Cardiac fibroblast (primary cell): Measurements from ENCODE around the gene PNPO.

Source experiments
- DNase-seq, 2 donors: peaks; one replicate each; pipeline versions ENCODE4 v3.0.0 to v3.0.0-alpha.2; 2010; ENCODE audit warnings: low read depth in 2 of 2
- H3K4me3 ChIP-seq, 2 donors: replicated peaks in 1 of 2; 1 replicate in 1 of 2; 2 replicates in 1 of 2; pipeline ENCODE4 v1.5.1; 2011; ENCODE audit warnings: low read depth in 2 of 2, low read length in 2 of 2, mild to moderate bottlenecking in 2 of 2, moderate library complexity in 1 of 2
- TF ChIP-seq, protein P1 (sequence below): IDR thresholded peaks from one replicate; pipeline ENCODE4 v1.5.1; 2011; ENCODE audit warnings: low read depth, mild to moderate bottlenecking, low read length, inconsistent platforms

The PNPO gene

DNA sequence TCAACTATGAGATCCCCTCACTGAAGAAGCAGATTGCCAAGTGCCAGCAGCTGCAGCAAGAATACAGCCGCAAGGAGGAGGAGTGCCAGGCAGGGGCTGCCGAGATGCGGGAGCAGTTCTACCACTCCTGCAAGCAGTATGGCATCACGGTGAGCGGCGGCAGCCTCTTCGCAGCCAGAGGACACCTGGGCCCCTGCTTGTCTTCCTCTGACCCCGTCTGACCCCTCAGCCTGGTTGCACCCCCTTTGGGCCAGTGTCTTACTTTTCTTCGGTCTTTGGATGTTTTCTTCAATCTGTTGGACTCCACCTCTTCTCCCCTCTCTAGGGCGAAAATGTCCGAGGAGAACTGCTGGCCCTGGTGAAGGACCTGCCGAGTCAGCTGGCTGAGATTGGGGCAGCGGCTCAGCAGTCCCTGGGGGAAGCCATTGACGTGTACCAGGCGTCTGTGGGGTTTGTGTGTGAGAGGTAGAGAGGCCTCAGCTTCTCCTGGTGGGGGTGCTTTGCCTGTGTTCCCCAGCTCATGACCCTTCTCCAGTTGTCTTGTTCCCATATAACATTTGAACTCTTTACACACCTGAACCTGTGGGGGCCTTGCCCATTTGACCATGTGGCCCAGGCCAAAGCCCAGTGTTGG, 33.9 kb downstream of the PNPO start:
- no peak overlapping the region for H3K4me3 ChIP-seq
- TF ChIP-seq, protein P1, sequence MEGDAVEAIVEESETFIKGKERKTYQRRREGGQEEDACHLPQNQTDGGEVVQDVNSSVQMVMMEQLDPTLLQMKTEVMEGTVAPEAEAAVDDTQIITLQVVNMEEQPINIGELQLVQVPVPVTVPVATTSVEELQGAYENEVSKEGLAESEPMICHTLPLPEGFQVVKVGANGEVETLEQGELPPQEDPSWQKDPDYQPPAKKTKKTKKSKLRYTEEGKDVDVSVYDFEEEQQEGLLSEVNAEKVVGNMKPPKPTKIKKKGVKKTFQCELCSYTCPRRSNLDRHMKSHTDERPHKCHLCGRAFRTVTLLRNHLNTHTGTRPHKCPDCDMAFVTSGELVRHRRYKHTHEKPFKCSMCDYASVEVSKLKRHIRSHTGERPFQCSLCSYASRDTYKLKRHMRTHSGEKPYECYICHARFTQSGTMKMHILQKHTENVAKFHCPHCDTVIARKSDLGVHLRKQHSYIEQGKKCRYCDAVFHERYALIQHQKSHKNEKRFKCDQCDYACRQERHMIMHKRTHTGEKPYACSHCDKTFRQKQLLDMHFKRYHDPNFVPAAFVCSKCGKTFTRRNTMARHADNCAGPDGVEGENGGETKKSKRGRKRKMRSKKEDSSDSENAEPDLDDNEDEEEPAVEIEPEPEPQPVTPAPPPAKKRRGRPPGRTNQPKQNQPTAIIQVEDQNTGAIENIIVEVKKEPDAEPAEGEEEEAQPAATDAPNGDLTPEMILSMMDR = no peak
- DNase-seq = no peak

DNA sequence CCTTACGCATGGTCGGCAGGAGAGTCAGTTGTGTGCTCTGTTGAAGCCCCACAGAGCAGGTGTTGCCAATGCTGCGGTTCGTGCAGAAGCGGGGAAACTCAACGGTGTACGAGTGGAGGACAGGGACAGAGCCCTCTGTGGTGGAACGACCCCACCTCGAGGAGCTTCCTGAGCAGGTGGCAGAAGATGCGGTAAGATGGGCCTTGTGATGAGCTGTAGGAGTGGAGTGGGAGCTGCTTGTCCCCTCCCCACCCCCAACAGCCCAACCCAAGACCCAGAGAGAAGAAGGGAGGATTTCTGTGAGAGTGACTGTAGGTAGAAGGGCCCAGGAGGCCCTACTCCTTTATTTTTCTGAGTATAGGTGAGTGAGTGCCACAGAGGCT, 34.4 kb downstream of the PNPO start:
- no peak overlapping the region for H3K4me3 ChIP-seq
- no peak for DNase-seq
- TF ChIP-seq, protein P1 = no peak

DNA sequence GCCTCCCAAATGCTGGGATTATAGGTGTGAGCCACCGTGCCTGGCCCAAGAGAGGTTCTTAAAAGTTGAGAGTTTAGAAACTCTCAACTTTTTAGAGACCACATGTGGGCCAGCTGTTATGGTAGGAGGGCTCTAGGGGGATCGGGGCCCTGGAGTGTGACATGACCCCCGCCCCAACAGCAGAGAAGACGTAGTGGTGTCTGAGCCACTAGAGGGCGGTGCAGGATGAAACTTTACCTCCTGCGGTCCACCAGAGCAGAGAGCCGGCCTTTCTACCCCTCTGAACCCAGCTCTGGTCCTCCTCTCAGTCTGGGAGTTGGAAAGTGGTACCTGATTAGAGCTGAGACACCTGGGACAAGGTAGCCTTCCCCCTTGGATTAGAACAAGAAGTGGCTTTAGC, 37.0 kb downstream of the PNPO start:
- peak; percentile 69 to 75 for DNase-seq
- TF ChIP-seq, protein P1 = peak; percentile 72
- no peak overlapping the region for H3K4me3 ChIP-seq

DNA sequence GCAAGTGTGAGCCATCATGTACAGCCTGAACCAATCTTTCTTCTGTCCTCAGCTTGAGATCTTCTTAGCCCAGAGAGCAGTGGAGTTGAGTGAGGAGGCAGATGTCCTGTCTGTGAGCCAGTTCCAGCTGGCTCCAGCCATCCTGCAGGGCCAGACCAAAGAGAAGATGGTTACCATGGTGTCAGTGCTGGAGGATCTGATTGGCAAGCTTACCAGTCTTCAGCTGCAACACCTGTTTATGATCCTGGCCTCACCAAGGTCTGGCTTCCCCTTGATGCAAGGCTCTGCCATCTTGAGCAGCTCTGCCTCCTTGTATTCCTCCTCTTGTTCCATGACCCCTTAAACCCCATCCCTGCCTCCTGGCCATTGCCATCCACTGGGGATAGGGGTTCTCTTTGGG, 39.2 kb downstream of the PNPO start:
- TF ChIP-seq, protein P1 = no peak
- DNase-seq = no peak

DNA sequence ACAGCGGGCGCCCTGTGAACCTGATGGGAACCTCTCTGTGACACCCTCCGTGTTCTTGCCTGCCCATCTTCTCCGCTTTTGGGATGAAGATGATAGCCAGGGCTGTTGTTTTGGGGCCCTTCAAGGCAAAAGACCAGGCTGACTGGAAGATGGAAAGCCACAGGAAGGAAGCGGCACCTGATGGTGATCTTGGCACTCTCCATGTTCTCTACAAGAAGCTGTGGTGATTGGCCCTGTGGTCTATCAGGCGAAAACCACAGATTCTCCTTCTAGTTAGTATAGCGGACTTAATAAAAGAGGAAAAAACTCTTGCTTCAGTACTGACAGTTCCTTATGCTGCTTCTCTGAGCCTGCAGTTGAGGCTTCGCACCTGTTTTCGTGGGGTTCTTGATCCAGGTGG, 40.1 kb downstream of the PNPO start:
- TF ChIP-seq, protein P1 = no peak
- DNase-seq = no peak
- H3K4me3 ChIP-seq = no peak overlapping the region

More for the DNA sequence above, 39.2 kb downstream of the PNPO start:
- H3K4me3 ChIP-seq = no peak overlapping the region

DNA sequence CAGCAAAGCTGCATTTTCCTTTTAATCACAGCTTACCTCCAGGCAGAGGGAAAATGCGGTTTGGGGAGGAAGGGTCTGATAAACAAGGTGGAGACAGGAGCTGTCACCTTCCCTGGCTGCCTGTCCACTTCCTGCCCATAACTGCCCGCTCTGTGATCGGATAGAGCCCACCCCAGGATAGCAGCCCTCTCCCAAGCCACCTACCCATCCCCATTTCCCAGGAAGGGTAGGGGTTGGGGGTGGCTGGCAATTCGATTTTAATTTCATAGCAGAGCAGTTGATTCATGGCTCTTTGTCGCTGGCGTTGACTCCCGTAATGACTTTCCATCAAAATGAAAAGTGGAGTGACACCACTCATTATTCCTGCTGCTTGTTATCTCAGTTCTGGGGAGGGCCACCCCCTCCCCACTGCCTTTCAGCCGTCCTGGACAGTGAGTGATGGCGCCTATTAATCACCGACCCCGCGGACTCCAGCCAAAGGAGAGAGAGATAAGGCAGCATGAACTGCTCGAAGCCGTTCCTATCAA, 40.8 kb downstream of the PNPO start:
- no peak overlapping the region for H3K4me3 ChIP-seq
- TF ChIP-seq, protein P1 = no peak
- DNase-seq = no peak
